HepG2 (cell line): Measurements from ENCODE around the gene DGCR2.

Experiments used
- BHLHE40 ChIP-seq: IDR thresholded peaks from 2 replicates; pipeline ENCODE4 v1.6.1; 2011; ENCODE audit warnings: low read length, improper control_type of control experiment
- FOXA3 ChIP-seq: IDR thresholded peaks from 2 replicates; pipeline ENCODE4 v1.6.1; 2016; ENCODE audit warnings: missing genetic modification reagents, missing compliant biosample characterization
- FOXJ3 ChIP-seq: sonication (generic); formaldehyde crosslinking; IDR thresholded peaks from 2 replicates; pipeline ENCODE4 v1.4.0; 2020; ENCODE audit warnings: missing genetic modification reagents, mild to moderate bottlenecking, borderline replicate concordance
- HOXA7 ChIP-seq: sonication (generic); formaldehyde crosslinking; IDR thresholded peaks from 2 replicates; pipeline ENCODE4 v1.8.1; 2022; ENCODE audit warnings: mild to moderate bottlenecking, missing genetic modification reagents, moderate library complexity
- MYC ChIP-seq: sonication (generic); formaldehyde crosslinking; IDR thresholded peaks from 2 replicates; pipeline ENCODE4 v1.9.0; 2021; ENCODE audit warnings: missing genetic modification reagents, borderline replicate concordance
- NR3C1 ChIP-seq: sonication (generic); formaldehyde crosslinking; IDR thresholded peaks from 2 replicates; pipeline ENCODE4 v1.4.0; 2020; ENCODE audit warnings: missing genetic modification reagents
- PRDM10 ChIP-seq: sonication (generic); formaldehyde crosslinking; IDR thresholded peaks from 2 replicates; pipeline ENCODE4 v1.4.0; 2020; ENCODE audit warnings: low read depth, missing genetic modification reagents
- RNF2 ChIP-seq: fragments of 450-650 bp; conservative IDR thresholded peaks from 2 replicates; pipeline ENCODE4 v1.6.1; 2016; ENCODE audit warnings: low read depth
- SP1 ChIP-seq, 2 experiments: fragments of 450-650 bp in 1 of 2; sonication (generic) in 1 of 2; formaldehyde crosslinking in 1 of 2; IDR thresholded peaks; 2 replicates each; pipeline versions ENCODE4 v1.4.0 to v1.6.1; 2016 to 2020; ENCODE audit warnings: missing genetic modification reagents in 1 of 2
- TBL1XR1 ChIP-seq: fragments of 150-350 bp; IDR thresholded peaks from 2 replicates; pipeline ENCODE4 v1.6.1; 2014; ENCODE audit warnings: borderline replicate concordance, low read length; ENCODE audit not compliant: partially characterized antibody
- ZNF121 ChIP-seq: sonication (generic); formaldehyde crosslinking; IDR thresholded peaks from 2 replicates; pipeline ENCODE4 v1.5.0; 2020; ENCODE audit warnings: mild to moderate bottlenecking, missing genetic modification reagents
- ZNF547 ChIP-seq: sonication (generic); formaldehyde crosslinking; IDR thresholded peaks from 2 replicates; pipeline ENCODE4 v1.5.1; 2020; ENCODE audit warnings: mild to moderate bottlenecking, missing genetic modification reagents
- ZSCAN25 ChIP-seq: sonication (generic); formaldehyde crosslinking; IDR thresholded peaks from 2 replicates; pipeline ENCODE4 v1.8.0; 2022; ENCODE audit warnings: mild to moderate bottlenecking, missing genetic modification reagents
- TF ChIP-seq, protein P1 (sequence below): sonication (generic); formaldehyde crosslinking; IDR thresholded peaks from 2 replicates; pipeline ENCODE4 v1.5.0; 2020; ENCODE audit warnings: mild to moderate bottlenecking, missing genetic modification reagents, moderate library complexity

DNA sequence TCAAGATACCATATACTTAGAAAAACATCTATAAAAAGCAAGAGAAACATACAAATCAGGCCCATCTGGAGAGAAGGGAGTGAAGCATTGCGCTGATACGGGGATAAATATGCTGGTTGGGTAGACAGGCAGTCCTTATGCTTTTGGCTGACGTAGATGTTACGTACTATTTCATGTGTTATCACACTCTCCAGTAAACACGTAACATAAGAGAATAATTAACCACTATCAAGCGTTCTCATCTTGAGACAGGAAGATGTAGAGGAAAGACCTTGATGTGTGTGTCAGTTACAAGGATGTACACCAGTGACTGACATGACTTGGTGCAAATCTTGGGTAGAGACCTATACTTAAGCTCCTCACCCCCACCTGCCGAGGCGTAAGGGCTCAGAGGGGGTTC lies 99.5 kb downstream of the DGCR2 start:
- TF ChIP-seq ZSCAN25 (CRISPR knock-in tag) (no peak), FOXJ3 (CRISPR knock-in tag) (no peak), FOXA3 (no peak), PRDM10 (CRISPR knock-in tag) (no peak), MYC (no peak), TBL1XR1 (no peak), ZNF547 (CRISPR knock-in tag) (no peak), ZNF121 (CRISPR knock-in tag) (no peak), SP1 (IDR thresholded peaks at IDR 0.05) (no peak), SP1 (CRISPR knock-in tag; IDR thresholded peaks at IDR 0.05) (no peak), BHLHE40 (no peak), HOXA7 (CRISPR knock-in tag) (no peak), NR3C1 (CRISPR knock-in tag) (no peak), RNF2 (no peak)
- TF ChIP-seq, protein P1, sequence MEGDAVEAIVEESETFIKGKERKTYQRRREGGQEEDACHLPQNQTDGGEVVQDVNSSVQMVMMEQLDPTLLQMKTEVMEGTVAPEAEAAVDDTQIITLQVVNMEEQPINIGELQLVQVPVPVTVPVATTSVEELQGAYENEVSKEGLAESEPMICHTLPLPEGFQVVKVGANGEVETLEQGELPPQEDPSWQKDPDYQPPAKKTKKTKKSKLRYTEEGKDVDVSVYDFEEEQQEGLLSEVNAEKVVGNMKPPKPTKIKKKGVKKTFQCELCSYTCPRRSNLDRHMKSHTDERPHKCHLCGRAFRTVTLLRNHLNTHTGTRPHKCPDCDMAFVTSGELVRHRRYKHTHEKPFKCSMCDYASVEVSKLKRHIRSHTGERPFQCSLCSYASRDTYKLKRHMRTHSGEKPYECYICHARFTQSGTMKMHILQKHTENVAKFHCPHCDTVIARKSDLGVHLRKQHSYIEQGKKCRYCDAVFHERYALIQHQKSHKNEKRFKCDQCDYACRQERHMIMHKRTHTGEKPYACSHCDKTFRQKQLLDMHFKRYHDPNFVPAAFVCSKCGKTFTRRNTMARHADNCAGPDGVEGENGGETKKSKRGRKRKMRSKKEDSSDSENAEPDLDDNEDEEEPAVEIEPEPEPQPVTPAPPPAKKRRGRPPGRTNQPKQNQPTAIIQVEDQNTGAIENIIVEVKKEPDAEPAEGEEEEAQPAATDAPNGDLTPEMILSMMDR (CRISPR knock-in tag) = no peak
